GM12878 (cell line): ENCODE measurements around the gene APOBEC3B. TPM values are rescaled to one million over a fixed set of nuclear protein-coding genes. Genes with fewer than 3 reads are reported as not detected.

ENCODE experiments used
- ATAC-seq: fragments of 200-7000 bp; cut with Tn5 transposase; 3 replicates; pipeline ENCODE4 v1.9.1; 2020; ENCODE audit warnings: mild to moderate bottlenecking, moderate library complexity
- BruUV-seq: library from RNA; stranded (reverse); fragments of 400-500 nt; replicated peaks from 2 replicates; lab custom pipeline; 2021; lab: Mats Ljungman, UMichigan
- CTCF ChIA-PET: fragments of 300-600 bp; sonication (Branson Sonifier 250); formaldehyde crosslinking; extraction: SDS; loops from one replicate; lab custom pipeline; 2021; ENCODE audit warnings: inconsistent platforms; lab: Yijun Ruan, JAX
- POLR2A ChIA-PET: fragments of 350-600 bp; formaldehyde crosslinking; extraction: SDS; loops from one replicate; lab custom pipeline; 2021; ENCODE audit warnings: inconsistent platforms; lab: Charles Lee
- RAD21 ChIA-PET: fragments of 300-600 bp; sonication (Branson Sonifier 250); formaldehyde crosslinking; loops from one replicate; lab custom pipeline; 2023; ENCODE audit warnings: antibody characterized with exemption; ENCODE audit not compliant: unreplicated experiment; lab: Charles Lee
- SMC1A ChIA-PET: fragments of 300-600 bp; sonication (Branson Sonifier 250); formaldehyde crosslinking; loops from one replicate; lab custom pipeline; 2023; ENCODE audit not compliant: unreplicated experiment, uncharacterized antibody; lab: Charles Lee
- DNase-seq: peaks from one replicate; pipeline ENCODE4 v3.0.0-alpha.2; 2011; ENCODE audit warnings: low read depth, low spot score
- FAIRE-seq: peaks from 3 replicates; lab custom pipeline; 2011; peaks lifted over from hg19 to GRCh38; lab: Jason Lieb, UNC
- H2AFZ ChIP-seq: 2 replicates; pipeline ENCODE4 v1.6.0; 2011; ENCODE audit warnings: low read depth, low read length, control low read depth; ENCODE audit not compliant: control insufficient read depth
- H3K27ac ChIP-seq: 2 replicates; pipeline ENCODE4 v1.5.1; 2011; ENCODE audit warnings: control low read depth; ENCODE audit not compliant: control insufficient read depth, insufficient read depth
- H3K27me3 ChIP-seq, 2 experiments: replicated peaks in 1 of 2; 2 replicates each; pipeline versions ENCODE4 v1.6.0 to v1.6.1; 2011; ENCODE audit warnings: low read length in 1 of 2; ENCODE audit not compliant: control insufficient read depth in 2 of 2, insufficient read depth in 2 of 2
- H3K36me3 ChIP-seq, 2 experiments: 2 replicates each; pipeline ENCODE4 v1.5.1; 2011; ENCODE audit warnings: low read length in 1 of 2; ENCODE audit not compliant: control insufficient read depth in 2 of 2, insufficient read depth in 2 of 2
- H3K4me1 ChIP-seq: 2 replicates; pipeline ENCODE4 v1.6.1; 2011; ENCODE audit warnings: mild to moderate bottlenecking, low read length, moderate library complexity, mixed read lengths; ENCODE audit not compliant: control insufficient read depth, insufficient read depth
- H3K4me2 ChIP-seq: 2 replicates; pipeline ENCODE4 v1.6.0; 2011; ENCODE audit warnings: control low read depth; ENCODE audit not compliant: control insufficient read depth, insufficient read depth
- H3K4me3 ChIP-seq: fragments of 200-600 bp; sonication (generic); 2 replicates; pipeline ENCODE4 v1.5.1; 2016
- H3K79me2 ChIP-seq: 2 replicates; pipeline ENCODE4 v1.6.0; 2011; ENCODE audit warnings: low read length; ENCODE audit not compliant: control insufficient read depth, insufficient read depth
- H3K9ac ChIP-seq: 2 replicates; pipeline ENCODE4 v1.8.0; 2011; ENCODE audit warnings: low read length, control low read depth, mixed read lengths; ENCODE audit not compliant: control insufficient read depth, insufficient read depth
- H3K9me3 ChIP-seq: replicated peaks from 3 replicates; pipeline ENCODE4 v1.5.1; 2011; ENCODE audit warnings: mild to moderate bottlenecking, low read length; ENCODE audit not compliant: control insufficient read depth, insufficient read depth
- H4K20me1 ChIP-seq: 2 replicates; pipeline ENCODE4 v1.6.0; 2011; ENCODE audit not compliant: control insufficient read depth, insufficient read depth
- BACH1 ChIP-seq: fragments of 450-650 bp; IDR thresholded peaks from 2 replicates; pipeline ENCODE4 v1.6.1; 2017; ENCODE audit warnings: mild to moderate bottlenecking, borderline replicate concordance
- EGR1 ChIP-seq, 2 experiments: IDR thresholded peaks; 1 replicate in 1 of 2; 2 replicates in 1 of 2; pipeline ENCODE4 v1.6.1; 2011 to 2012; ENCODE audit warnings: low read depth in 2 of 2, low read length in 2 of 2, borderline replicate concordance in 1 of 2, mild to moderate bottlenecking in 1 of 2, moderate library complexity in 1 of 2
- MTA2 ChIP-seq: fragments of 450-650 bp; IDR thresholded peaks from 2 replicates; pipeline ENCODE4 v1.6.1; 2016; ENCODE audit warnings: low read depth, mild to moderate bottlenecking, moderate library complexity
- RAD51 ChIP-seq: fragments of 450-650 bp; IDR thresholded peaks from 2 replicates; pipeline ENCODE4 v1.6.1; 2016; ENCODE audit warnings: moderate library complexity, mild to moderate bottlenecking, inconsistent platforms
- SUZ12 ChIP-seq: fragments of 200-600 bp; sonication (generic); IDR thresholded peaks from one replicate; pipeline ENCODE4 v1.6.1; 2018; ENCODE audit warnings: antibody characterized with exemption, mild to moderate bottlenecking; ENCODE audit not compliant: unreplicated experiment
- ZNF217 ChIP-seq: fragments of 450-650 bp; IDR thresholded peaks from 2 replicates; pipeline ENCODE4 v1.6.1; 2017; ENCODE audit warnings: antibody characterized with exemption, mild to moderate bottlenecking
- WGBS: methylation state at CpG from one replicate; pipeline ENCODE4 v1.1.6; 2016; ENCODE audit warnings: low lambda C conversion rate; ENCODE audit not compliant: insufficient replicate concordance, insufficient coverage; ENCODE audit errors: missing lambda C conversion rate; 5-methylcytosine and 5-hydroxymethylcytosine counted together
- in situ Hi-C: fragments of 300-500 bp; cut with MboI; formaldehyde crosslinking; loops from 9 replicates; pipeline ENCODE4 v1.14.3; 2018; ENCODE audit warnings: mixed read lengths
- intact Hi-C: fragments of 100-400 bp; cut with micrococcal nuclease; formaldehyde crosslinking; loops from one replicate; pipeline ENCODE4 v1.14.2; 2022; ENCODE audit not compliant: unreplicated experiment
- polyA plus RNA-seq, 11 experiments: library from polyadenylated mRNA; depleted of rRNA in 4 of 11; unstranded in 6 of 11; stranded (reverse) in 5 of 11; fragments of >200 nt; fragmentation: Nextera tagmentation in 4 of 11; fragmentation: Illumina TruSeq in 1 of 11; extraction: Ambion mirVana in 4 of 11; extraction: Trizol in 1 of 11; gene quantifications; 1 replicate in 1 of 11; 2 replicates in 10 of 11; pipeline versions ENCODE4 v1.2.1 to v1.2.3, GENCODE V29; 2011 to 2016; ENCODE audit warnings: inconsistent platforms in 2 of 11, missing spikeins in 2 of 11, low read depth in 1 of 11
- total RNA-seq, 4 experiments: library from RNA; depleted of rRNA in 3 of 4; stranded (reverse); fragments of >200 nt in 3 of 4; fragmentation: Illumina TruSeq in 1 of 4; extraction: Trizol in 1 of 4; gene quantifications; 2 replicates each; pipeline versions ENCODE4 v1.2.1 to v1.2.3, GENCODE V29; 2013 to 2021
- TF ChIP-seq, protein P1 (sequence below): fragments of 150-350 bp; IDR thresholded peaks from 2 replicates; pipeline ENCODE4 v1.6.1; 2016; ENCODE audit warnings: low read depth, low read length

The APOBEC3B gene
- total and polyA plus RNA-seq, 10 of the 15 experiments (the other 5 are each of a cell fraction or from before 2014, with no cell fraction given), result 2.4 to 75.1 (median 30.9) TPM

DNA sequence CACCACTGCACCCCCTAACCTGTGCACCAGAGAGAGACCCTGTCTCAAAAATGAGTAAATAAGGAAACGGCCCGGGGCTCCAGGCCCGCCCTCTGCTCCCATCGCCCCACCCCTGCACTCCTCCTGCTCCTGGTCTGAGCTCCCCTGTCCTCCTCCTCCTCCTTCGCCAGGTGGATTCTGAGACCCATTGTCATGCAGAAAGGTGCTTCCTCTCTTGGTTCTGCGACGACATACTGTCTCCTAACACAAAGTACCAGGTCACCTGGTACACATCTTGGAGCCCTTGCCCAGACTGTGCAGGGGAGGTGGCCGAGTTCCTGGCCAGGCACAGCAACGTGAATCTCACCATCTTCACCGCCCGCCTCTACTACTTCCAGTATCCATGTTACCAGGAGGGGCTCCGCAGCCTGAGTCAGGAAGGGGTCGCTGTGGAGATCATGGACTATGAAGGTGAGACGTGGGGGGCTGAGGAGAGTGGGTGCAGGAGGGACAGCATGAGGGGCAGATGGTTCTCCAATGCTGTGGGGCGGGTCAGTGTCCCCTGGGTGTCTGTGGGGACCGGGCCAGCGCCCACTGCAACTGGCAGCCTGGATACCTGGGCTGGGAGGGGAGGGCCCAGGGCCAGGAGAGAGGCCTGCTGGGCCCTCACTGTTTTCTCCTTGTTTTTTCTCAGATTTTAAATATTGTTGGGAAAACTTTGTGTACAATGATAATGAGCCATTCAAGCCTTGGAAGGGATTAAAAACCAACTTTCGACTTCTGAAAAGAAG, 35.6 kb downstream of the APOBEC3B start:
- H3K27me3 ChIP-seq, result no peaks in the 10 kb centered on the region
- H3K4me3 ChIP-seq, result no peak overlapping the region
- 91% methylated on average over 11 of the region's 18 CpGs for WGBS
- ChIA-PET SMC1A (interaction anchor here (3.0 kb wide), 1 partner anchor 132 kb away, joined by 9 read pairs; no protein-coding TSS in a partner anchor), RAD21 (interaction anchor here (3.0 kb wide), 1 partner anchor 81 kb away, joined by 11 read pairs; no protein-coding TSS in a partner anchor), POLR2A (no interaction called here), CTCF (interaction anchor here (0.6 to 1.2 kb wide), 3 partner anchors 13 to 148 kb away, joined by 3 to 4 read pairs (median 3); no protein-coding TSS in a partner anchor)
- TF ChIP-seq EGR1 (IDR thresholded peaks at IDR 0.05; ENCODE audit: borderline replicate concordance in 1 of 2, low read depth in 2 of 2, low read length in 2 of 2), result no peak
- TF ChIP-seq, protein P1, sequence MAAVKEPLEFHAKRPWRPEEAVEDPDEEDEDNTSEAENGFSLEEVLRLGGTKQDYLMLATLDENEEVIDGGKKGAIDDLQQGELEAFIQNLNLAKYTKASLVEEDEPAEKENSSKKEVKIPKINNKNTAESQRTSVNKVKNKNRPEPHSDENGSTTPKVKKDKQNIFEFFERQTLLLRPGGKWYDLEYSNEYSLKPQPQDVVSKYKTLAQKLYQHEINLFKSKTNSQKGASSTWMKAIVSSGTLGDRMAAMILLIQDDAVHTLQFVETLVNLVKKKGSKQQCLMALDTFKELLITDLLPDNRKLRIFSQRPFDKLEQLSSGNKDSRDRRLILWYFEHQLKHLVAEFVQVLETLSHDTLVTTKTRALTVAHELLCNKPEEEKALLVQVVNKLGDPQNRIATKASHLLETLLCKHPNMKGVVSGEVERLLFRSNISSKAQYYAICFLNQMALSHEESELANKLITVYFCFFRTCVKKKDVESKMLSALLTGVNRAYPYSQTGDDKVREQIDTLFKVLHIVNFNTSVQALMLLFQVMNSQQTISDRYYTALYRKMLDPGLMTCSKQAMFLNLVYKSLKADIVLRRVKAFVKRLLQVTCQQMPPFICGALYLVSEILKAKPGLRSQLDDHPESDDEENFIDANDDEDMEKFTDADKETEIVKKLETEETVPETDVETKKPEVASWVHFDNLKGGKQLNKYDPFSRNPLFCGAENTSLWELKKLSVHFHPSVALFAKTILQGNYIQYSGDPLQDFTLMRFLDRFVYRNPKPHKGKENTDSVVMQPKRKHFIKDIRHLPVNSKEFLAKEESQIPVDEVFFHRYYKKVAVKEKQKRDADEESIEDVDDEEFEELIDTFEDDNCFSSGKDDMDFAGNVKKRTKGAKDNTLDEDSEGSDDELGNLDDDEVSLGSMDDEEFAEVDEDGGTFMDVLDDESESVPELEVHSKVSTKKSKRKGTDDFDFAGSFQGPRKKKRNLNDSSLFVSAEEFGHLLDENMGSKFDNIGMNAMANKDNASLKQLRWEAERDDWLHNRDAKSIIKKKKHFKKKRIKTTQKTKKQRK, result no peak
- no peak for TF ChIP-seq MTA2
- TF ChIP-seq BACH1, result no peak
- TF ChIP-seq ZNF217, result no peak
- no peak for TF ChIP-seq SUZ12
- TF ChIP-seq RAD51, result no peak
- in situ Hi-C loops, result no loop called here
- intact Hi-C loops, result no loop called here
- H4K20me1 ChIP-seq, result no peaks in the 10 kb centered on the region
- no peak overlapping the region for H3K9ac ChIP-seq
- ATAC-seq (no peak), FAIRE-seq (no peak), DNase-seq (no peak)
- H3K9me3 ChIP-seq, result no peaks in the 10 kb centered on the region
- peaks cover 0 to 6% of the 10 kb centered on the region in 2 experiments; a peak in 2 of 4 replicates for H3K36me3 ChIP-seq
- H3K4me2 ChIP-seq, result peak overlapping the region; percentile 42; the same call in 1 of the 2 replicates
- peaks cover 12% of the 10 kb centered on the region for H3K4me1 ChIP-seq
- H3K27ac ChIP-seq, result no peak overlapping the region
- H3K79me2 ChIP-seq, result peaks cover 41% of the 10 kb centered on the region
- BruUV-seq, result no TSS peak
- no peak overlapping the region for H2AFZ ChIP-seq
